Superior temporal gyrus (tissue), 1 donor: ENCODE data around the gene N4BP2L1.
"Not testable (repeated sequence)": the region's sequence is repeated elsewhere in the genome, so short reads cannot be mapped to it uniquely, and the experiment has no call there.

ENCODE experiments used
- DNase-seq: peaks from one replicate; pipeline ENCODE4 v3.0.0-alpha.2; 2016; ENCODE audit errors: extremely low spot score

The N4BP2L1 gene

GRCh38 chr13:32391101-32391619 lies 36.8 kb downstream of the N4BP2L1 start:
- no peak for DNase-seq

GRCh38 chr13:32390484-32390883 lies 37.4 kb downstream of the N4BP2L1 start:
- no peak for DNase-seq

- no peak for DNase-seq
These were observed 37.9 kb downstream of the N4BP2L1 start for GRCh38 chr13:32390048-32390447.

- no peak for DNase-seq
These were observed 42.5 kb downstream of the N4BP2L1 start for GRCh38 chr13:32385410-32385809.

- no peak for DNase-seq
These were observed 43.2 kb downstream of the N4BP2L1 start for GRCh38 chr13:32384702-32385101.

GRCh38 chr13:32383836-32384618 lies 43.9 kb downstream of the N4BP2L1 start:
- no peak for DNase-seq

- peak; percentile 65 for DNase-seq
These were observed 46.4 kb downstream of the N4BP2L1 start for GRCh38 chr13:32381539-32381938.

- DNase-seq = no peak
These were observed 49.9 kb downstream of the N4BP2L1 start for GRCh38 chr13:32378012-32378411.

- DNase-seq = no peak
These were observed 51.1 kb downstream of the N4BP2L1 start for GRCh38 chr13:32376642-32377415.

GRCh38 chr13:32370805-32371204 lies 57.1 kb downstream of the N4BP2L1 start:
- DNase-seq = no peak

- DNase-seq = no peak
These were observed 65.4 kb downstream of the N4BP2L1 start for GRCh38 chr13:32362574-32362973.

GRCh38 chr13:32355935-32356334 lies 72.0 kb downstream of the N4BP2L1 start:
- DNase-seq = not testable (repeated sequence)

GRCh38 chr13:32354040-32354439 lies 73.9 kb downstream of the N4BP2L1 start:
- DNase-seq = no peak

- DNase-seq = not testable (repeated sequence)
These were observed 77.0 kb downstream of the N4BP2L1 start for GRCh38 chr13:32350839-32351441.
